CD4-positive, alpha-beta T cell treated with Interleukin-15 for 4 hours (primary cell): ENCODE measurements around the gene PRDM9.
"Not testable (repeated sequence)": the region's sequence is repeated elsewhere in the genome, so short reads cannot be mapped to it uniquely, and the experiment has no call there.

Experiments used
- DNase-seq: peaks from one replicate; pipeline ENCODE4 v3.0.0-alpha.2; 2020; ENCODE audit warnings: low spot score

Gene PRDM9

GRCh38 chr5:23527216-23527920, 20.0 kb downstream of the PRDM9 start:
- not testable (repeated sequence) for DNase-seq

GRCh38 chr5:23528677-23529076, 21.3 kb downstream of the PRDM9 start:
- no peak for DNase-seq

GRCh38 chr5:23530571-23530970, 23.2 kb downstream of the PRDM9 start:
- DNase-seq: no peak

GRCh38 chr5:23571059-23571458, 63.6 kb downstream of the PRDM9 start:
- no peak for DNase-seq
